Measurements from ENCODE around the gene RAB7B. TPM values are rescaled to one million over a fixed set of nuclear protein-coding genes. Genes with fewer than 3 reads are reported as not detected.

The RAB7B gene
- total and polyA plus RNA-seq, 2 of the 4 experiments (the other 2 are of a cell fraction) = 9.1 to 14.7 TPM

DNA sequence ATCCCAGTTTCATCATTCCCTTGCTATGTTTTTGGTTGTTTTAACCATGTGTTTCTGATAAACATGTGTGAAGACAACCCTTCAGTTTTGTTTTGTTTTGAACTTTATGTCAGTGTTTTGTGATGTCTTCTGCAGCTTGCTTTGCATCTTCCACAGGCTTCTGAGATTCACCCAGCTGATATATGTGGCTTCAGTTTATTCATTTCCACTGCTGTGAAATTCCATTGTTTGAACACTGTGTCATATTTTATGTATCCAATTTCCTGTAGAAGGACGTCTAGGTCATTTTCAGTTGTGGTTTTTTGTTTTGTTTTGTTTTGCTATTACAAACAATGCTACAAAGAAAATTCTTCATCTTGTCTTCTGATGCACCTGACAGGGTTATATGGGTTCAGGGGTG lies 32.7 kb downstream of the RAB7B start:
- Histone ChIP-seq H3K9me3 (ENCODE audit: control insufficient read depth, insufficient read depth, low read length) (no peaks in the 10 kb centered on the region), H3K27me3 (ENCODE audit: control insufficient read depth, insufficient read depth, low read length) (peaks cover 23% of the 10 kb centered on the region), H4K20me1 (ENCODE audit: insufficient read depth, low read length) (no peaks in the 10 kb centered on the region; the same call in 1 of the 2 replicates), H2AK5ac (ENCODE audit: low read depth, low read length) (no peak overlapping the region), H3K18ac (ENCODE audit: low read depth, low read length) (no peak overlapping the region), H3K9ac (ENCODE audit: low read depth, low read length) (no peak overlapping the region), H3K14ac (replicated peaks; ENCODE audit: low read depth, low read length) (no peak overlapping the region), H3K56ac (ENCODE audit: extremely low read depth, insufficient read depth, low read length) (no peak overlapping the region), H2BK20ac (ENCODE audit: low read depth, low read length) (no peak overlapping the region), H3K9me1 (ENCODE audit: insufficient read depth, low read length) (peaks cover 27% of the 10 kb centered on the region), H3K4me2 (ENCODE audit: low read depth, low read length) (no peak overlapping the region), H2AFZ (replicated peaks; ENCODE audit: low read length, poor library complexity) (no peak overlapping the region), H3K4ac (ENCODE audit: low read depth, low read length) (no peak overlapping the region), H2AK9ac (replicated peaks; ENCODE audit: low read depth, low read length, poor library complexity) (no peak overlapping the region), H4K5ac (ENCODE audit: low read depth, low read length) (no peak overlapping the region), H2BK15ac (ENCODE audit: low read depth, low read length) (no peak overlapping the region), H3K23ac (ENCODE audit: low read depth, low read length) (no peak overlapping the region), H3K79me1 (ENCODE audit: low read depth in 1 of 2, low read length in 2 of 2) (no peaks in the 10 kb centered on the region), H3K36me3 (ENCODE audit: control insufficient read depth, insufficient read depth, low read length) (no peaks in the 10 kb centered on the region), H3K4me1 (ENCODE audit: control insufficient read depth, insufficient read depth, low read length) (no peaks in the 10 kb centered on the region), H4K91ac (ENCODE audit: insufficient read depth, low read depth, low read length) (no peak overlapping the region), H3K27ac (ENCODE audit: insufficient read depth, low read length) (no peak overlapping the region), H3K4me3 (ENCODE audit: insufficient read depth, low read depth, low read length) (no peak overlapping the region), H2BK120ac (ENCODE audit: low read depth, low read length) (no peak overlapping the region), H4K8ac (ENCODE audit: low read depth in 2 of 2, low read length in 2 of 2) (no peak overlapping the region), H2BK5ac (ENCODE audit: low read depth, low read length, poor library complexity, severe bottlenecking) (no peak overlapping the region)
- in situ Hi-C loops (cut with MboI; ENCODE audit: low sequenced_read_pairs) = no loop called here
- ChIA-PET CTCF (interaction anchor here (0.6 to 2.5 kb wide), 3 partner anchors 52 to 179 kb away, joined by 4 to 9 read pairs (median 7); no protein-coding TSS in a partner anchor), POLR2A (ENCODE audit: unreplicated experiment) (no interaction called here)
- ATAC-seq (ENCODE audit: low read depth) (0 out of 2 replicates have a peak, but pooled peaks have one; percentile 24), DNase-seq (no peak)
- no peak for TF ChIP-seq POLR2A (IDR thresholded peaks at IDR 0.05; ENCODE audit: low read depth, low read length)
- TF ChIP-seq MXI1 (IDR thresholded peaks at IDR 0.05; ENCODE audit: borderline replicate concordance, low read depth, low read length) = no peak
- no peak for TF ChIP-seq FOS (IDR thresholded peaks at IDR 0.05; ENCODE audit: low read depth, low read length)
- intact Hi-C loops (cut with micrococcal nuclease) = loop anchor here (10.0 kb wide), 1 partner anchor 376 kb away; no protein-coding TSS in a partner anchor
- BruUV-seq (replicated peaks) = no TSS peak
- dilution Hi-C loops (cut with HindIII; ENCODE audit: low sequenced_read_pairs, unreplicated experiment) = no loop called here
- WGBS, 2 experiments (ENCODE audit: extremely low coverage in 2 of 2, insufficient read length in 1 of 2) = no CpG with 5 or more reads among the region's 1 CpG

All from IMR-90 (cell line).